HG03196 (cell line): Measurements from ENCODE around the gene RALGAPA1.
"Not testable (repeated sequence)": the region's sequence is repeated elsewhere in the genome, so short reads cannot be mapped to it uniquely, and the experiment has no call there.

Experiments used
- ATAC-seq: cut with Tn5 transposase; IDR thresholded peaks from one replicate; pipeline ENCODE4 v1.9.1; 2021; ENCODE audit not compliant: unreplicated experiment

The RALGAPA1 gene

GRCh38 chr14:35808638-35809563 is at the start of gene RALGAPA1:
Gene RALGAPA1 (minus strand): TSS chr14:35809295. CDS start chr14:35808835, 460 bp downstream.
- peak; percentile 97 for ATAC-seq

GRCh38 chr14:35858521-35859209 is 49.6 kb upstream of the RALGAPA1 start:
- ATAC-seq, result no peak

GRCh38 chr14:35855876-35856481 is 46.9 kb upstream of the RALGAPA1 start:
- ATAC-seq, result peak; percentile 93

GRCh38 chr14:35854696-35855270 is 45.7 kb upstream of the RALGAPA1 start:
- no peak for ATAC-seq

GRCh38 chr14:35853225-35853624 is 44.1 kb upstream of the RALGAPA1 start:
- ATAC-seq, result no peak

- ATAC-seq, result no peak
Measured at GRCh38 chr14:35851823-35852222, 42.7 kb upstream of the RALGAPA1 start.

- ATAC-seq, result no peak
Measured at GRCh38 chr14:35849122-35849521, 40.0 kb upstream of the RALGAPA1 start.

- no peak for ATAC-seq
Measured at GRCh38 chr14:35847636-35848035, 38.5 kb upstream of the RALGAPA1 start.

GRCh38 chr14:35844494-35844893 is 35.4 kb upstream of the RALGAPA1 start:
- ATAC-seq, result no peak

GRCh38 chr14:35842245-35842644 is 33.1 kb upstream of the RALGAPA1 start:
- not testable (repeated sequence) for ATAC-seq

- not testable (repeated sequence) for ATAC-seq
Measured at GRCh38 chr14:35841704-35842103, 32.6 kb upstream of the RALGAPA1 start.

- no peak for ATAC-seq
Measured at GRCh38 chr14:35835208-35835982, 26.3 kb upstream of the RALGAPA1 start.

GRCh38 chr14:35829449-35829848 is 20.4 kb upstream of the RALGAPA1 start:
- ATAC-seq, result no peak

GRCh38 chr14:35827678-35828472 is 18.8 kb upstream of the RALGAPA1 start:
- no peak for ATAC-seq

- ATAC-seq, result no peak
Measured at GRCh38 chr14:35826952-35827416, 17.9 kb upstream of the RALGAPA1 start.

- peak; percentile 95 for ATAC-seq
Measured at GRCh38 chr14:35826218-35826951, 17.3 kb upstream of the RALGAPA1 start, which contains the start of gene BRMS1L. Gene BRMS1L (plus strand): TSS chr14:35826338. CDS start chr14:35826517, 179 bp downstream.

GRCh38 chr14:35825968-35826217 is 16.8 kb upstream of the RALGAPA1 start:
- ATAC-seq, result no peak

- ATAC-seq, result not testable (repeated sequence)
Measured at GRCh38 chr14:35824446-35825165, 15.5 kb upstream of the RALGAPA1 start.
